CD4-positive, alpha-beta T cell (primary cell): ENCODE measurements around the gene ANKS1B. TPM values are rescaled to one million over a fixed set of nuclear protein-coding genes. Genes with fewer than 3 reads are reported as not detected.

Experiments used
- ATAC-seq: fragments of 200-7000 bp; cut with Tn5 transposase; one replicate; pipeline ENCODE4 v1.10.0; 2022; ENCODE audit warnings: mild to moderate bottlenecking; ENCODE audit not compliant: poor library complexity
- CTCF ChIA-PET: fragments of 350-600 bp; sonication (Branson Sonifier 250); formaldehyde crosslinking; loops from one replicate; lab custom pipeline; 2021; ENCODE audit warnings: antibody characterized with exemption, inconsistent platforms; lab: Charles Lee
- POLR2A ChIA-PET: fragments of 350-600 bp; sonication (Branson Sonifier 250); formaldehyde crosslinking; loops from one replicate; lab custom pipeline; 2021; ENCODE audit warnings: antibody characterized with exemption, inconsistent platforms; lab: Charles Lee
- DNase-seq, 14 experiments: peaks; one replicate each; pipeline ENCODE4 v3.0.0-alpha.2; 2013 to 2020; ENCODE audit warnings: mixed read lengths in 2 of 14
- H3K27ac ChIP-seq, 2 donors: one replicate each; pipeline versions ENCODE4 v1.5.1 to v1.7.0; 2013; ENCODE audit warnings: low read length in 2 of 2, low read depth in 1 of 2, mild to moderate bottlenecking in 1 of 2
- H3K27me3 ChIP-seq, 2 experiments: 1 replicate in 1 of 2; 2 replicates in 1 of 2; pipeline versions ENCODE4 v1.6.1 to v1.7.0; 2013; ENCODE audit warnings: low read length in 2 of 2, control low read depth in 1 of 2, mild to moderate bottlenecking in 1 of 2, moderate library complexity in 1 of 2; ENCODE audit not compliant: insufficient read depth in 2 of 2, control insufficient read depth in 1 of 2
- H3K36me3 ChIP-seq: one replicate; pipeline ENCODE4 v1.6.1; 2013; ENCODE audit warnings: low read length, control low read depth; ENCODE audit not compliant: insufficient read depth
- H3K4me1 ChIP-seq: one replicate; pipeline ENCODE4 v1.6.1; 2013; ENCODE audit warnings: low read length, control low read depth; ENCODE audit not compliant: insufficient read depth
- H3K4me3 ChIP-seq: one replicate; pipeline ENCODE4 v1.5.1; 2013; ENCODE audit warnings: mild to moderate bottlenecking, low read length, moderate library complexity
- H3K9me3 ChIP-seq, 2 experiments: 1 replicate in 1 of 2; 2 replicates in 1 of 2; pipeline versions ENCODE4 v1.6.1 to v1.7.0; 2013; ENCODE audit warnings: low read length in 2 of 2, mild to moderate bottlenecking in 2 of 2, control low read depth in 1 of 2, moderate library complexity in 1 of 2; ENCODE audit not compliant: control insufficient read depth in 1 of 2, insufficient read depth in 1 of 2
- H3K27ac Mint-ChIP-seq: one replicate; pipeline ENCODE4 v1.8.0; 2020; ENCODE audit warnings: mixed read lengths
- H3K27me3 Mint-ChIP-seq: one replicate; pipeline ENCODE4 v1.8.0; 2021; ENCODE audit warnings: mixed read lengths
- H3K36me3 Mint-ChIP-seq: one replicate; pipeline ENCODE4 v1.8.0; 2021; ENCODE audit warnings: low read depth, mixed read lengths
- H3K4me1 Mint-ChIP-seq: one replicate; pipeline ENCODE4 v1.8.0; 2021; ENCODE audit warnings: low read depth, mixed read lengths
- H3K4me3 Mint-ChIP-seq: one replicate; pipeline ENCODE4 v1.8.0; 2020; ENCODE audit warnings: mild to moderate bottlenecking, mixed read lengths
- H3K9me3 Mint-ChIP-seq: one replicate; pipeline ENCODE4 v1.8.0; 2020; ENCODE audit warnings: mixed read lengths
- intact Hi-C, 2 experiments: fragments of 100-400 bp; cut with DNase I in 1 of 2; cut with micrococcal nuclease in 1 of 2; formaldehyde crosslinking; loops; one replicate each; pipeline versions ENCODE4 v1.15.1 to v1.9.0; 2023 to 2025; cut with DNase I, micrococcal nuclease
- total RNA-seq, 174 experiments: library from RNA in 2 of 174; stranded (reverse) in 2 of 174; gene quantifications; one replicate each; pipeline ENCODE4 v1.2.3 and lab custom pipeline; 2021 to 2026
- TF ChIP-seq, protein P1 (sequence below): fragments of 200-600 bp; IDR thresholded peaks from one replicate; pipeline ENCODE4 v1.8.0; 2022; ENCODE audit warnings: antibody characterized with exemption, mild to moderate bottlenecking

Gene ANKS1B
- total RNA-seq, 2 experiments from 2014 or later = 0.16 to 1.1 TPM

DNA sequence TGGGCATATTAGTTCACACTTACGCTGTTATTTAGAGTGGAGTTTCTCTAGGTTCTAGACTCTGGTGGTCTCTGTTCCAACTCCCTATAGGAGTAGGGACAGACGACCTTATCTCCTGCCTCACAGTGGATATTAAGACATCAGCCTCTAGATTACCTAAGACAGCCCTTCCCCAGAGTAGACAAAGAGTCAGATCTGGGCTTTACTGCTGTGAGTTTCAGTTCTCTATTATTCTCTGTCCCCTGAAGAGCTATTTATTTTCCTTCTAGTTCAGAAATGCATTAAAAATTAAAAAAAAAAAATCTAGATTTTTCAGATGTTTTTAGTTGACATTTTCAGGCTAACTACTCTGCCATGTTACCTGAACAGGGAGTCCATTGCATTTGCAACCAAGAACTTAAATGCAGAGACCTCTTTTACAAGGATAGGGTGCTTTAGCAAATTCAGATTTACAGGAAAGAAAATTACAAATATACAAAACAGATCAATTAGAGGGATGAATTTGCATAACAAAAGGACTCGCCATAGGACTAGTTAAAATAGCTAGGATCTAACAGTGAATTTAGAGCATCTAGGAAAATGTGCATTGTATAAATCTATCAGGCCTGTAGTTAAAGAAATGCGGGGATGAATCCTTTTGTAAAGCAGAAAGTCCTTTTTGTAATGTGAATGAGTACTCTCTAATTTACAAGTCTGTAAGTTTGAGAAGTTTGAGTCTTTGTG is 958.2 kb downstream of the ANKS1B start:
- Histone ChIP-seq H3K9me3 (peaks cover 0 to 3% of the 10 kb centered on the region in 2 experiments), H3K36me3 (no peaks in the 10 kb centered on the region), H3K27me3 (peaks cover 0 to 8% of the 10 kb centered on the region in 2 experiments), H3K27ac (no peak overlapping the region), H3K4me3 (no peak overlapping the region), H3K4me1 (no peaks in the 10 kb centered on the region)
- H3K9me3 Mint-ChIP-seq = no peaks in the 10 kb centered on the region
- DNase-seq (no peak), ATAC-seq (no peak)
- H3K27ac Mint-ChIP-seq = no peak overlapping the region
- no peaks in the 10 kb centered on the region for H3K36me3 Mint-ChIP-seq
- ChIA-PET CTCF (no interaction called here), POLR2A (no interaction called here)
- H3K4me3 Mint-ChIP-seq = no peak overlapping the region
- intact Hi-C loops = no loop called here
- no peaks in the 10 kb centered on the region for H3K4me1 Mint-ChIP-seq
- peaks cover 21% of the 10 kb centered on the region for H3K27me3 Mint-ChIP-seq
- TF ChIP-seq, protein P1, sequence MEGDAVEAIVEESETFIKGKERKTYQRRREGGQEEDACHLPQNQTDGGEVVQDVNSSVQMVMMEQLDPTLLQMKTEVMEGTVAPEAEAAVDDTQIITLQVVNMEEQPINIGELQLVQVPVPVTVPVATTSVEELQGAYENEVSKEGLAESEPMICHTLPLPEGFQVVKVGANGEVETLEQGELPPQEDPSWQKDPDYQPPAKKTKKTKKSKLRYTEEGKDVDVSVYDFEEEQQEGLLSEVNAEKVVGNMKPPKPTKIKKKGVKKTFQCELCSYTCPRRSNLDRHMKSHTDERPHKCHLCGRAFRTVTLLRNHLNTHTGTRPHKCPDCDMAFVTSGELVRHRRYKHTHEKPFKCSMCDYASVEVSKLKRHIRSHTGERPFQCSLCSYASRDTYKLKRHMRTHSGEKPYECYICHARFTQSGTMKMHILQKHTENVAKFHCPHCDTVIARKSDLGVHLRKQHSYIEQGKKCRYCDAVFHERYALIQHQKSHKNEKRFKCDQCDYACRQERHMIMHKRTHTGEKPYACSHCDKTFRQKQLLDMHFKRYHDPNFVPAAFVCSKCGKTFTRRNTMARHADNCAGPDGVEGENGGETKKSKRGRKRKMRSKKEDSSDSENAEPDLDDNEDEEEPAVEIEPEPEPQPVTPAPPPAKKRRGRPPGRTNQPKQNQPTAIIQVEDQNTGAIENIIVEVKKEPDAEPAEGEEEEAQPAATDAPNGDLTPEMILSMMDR = no peak

GRCh38 chr12:99024870-99025269 is 959.9 kb downstream of the ANKS1B start:
- intact Hi-C loops = no loop called here
- Mint-ChIP-seq H3K4me1 (no peaks in the 10 kb centered on the region), H3K27me3 (peaks cover 15% of the 10 kb centered on the region), H3K27ac (no peak overlapping the region), H3K36me3 (no peaks in the 10 kb centered on the region), H3K9me3 (no peaks in the 10 kb centered on the region), H3K4me3 (no peak overlapping the region)
- POLR2A ChIA-PET = no interaction called here
- TF ChIP-seq, protein P1 = no peak
- ATAC-seq (no peak), DNase-seq (no peak)
- Histone ChIP-seq H3K4me1 (no peaks in the 10 kb centered on the region), H3K4me3 (no peak overlapping the region), H3K27me3 (peaks cover 0 to 8% of the 10 kb centered on the region in 2 experiments), H3K9me3 (peaks cover 0 to under 1% of the 10 kb centered on the region in 2 experiments), H3K36me3 (no peaks in the 10 kb centered on the region), H3K27ac (no peak overlapping the region)
- CTCF ChIA-PET = no interaction called here

DNA sequence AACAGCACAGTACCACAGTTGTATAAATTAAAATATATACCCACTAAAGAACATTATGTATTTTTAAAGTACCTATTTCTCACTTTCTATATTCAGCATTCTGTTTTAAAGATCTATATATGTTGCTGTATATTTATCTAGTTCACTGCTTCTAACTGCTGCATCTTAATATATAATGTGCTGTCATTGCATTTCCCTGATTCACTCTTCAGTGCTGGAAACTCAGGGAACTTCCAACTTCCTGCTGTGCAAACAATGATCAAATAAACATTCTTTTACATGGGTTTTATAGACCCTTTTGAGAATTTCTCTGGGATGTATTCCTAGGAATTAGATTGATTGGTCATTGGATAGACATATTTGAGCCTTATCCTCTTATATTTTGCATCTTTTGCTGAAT is 960.5 kb downstream of the ANKS1B start:
- DNase-seq (no peak), ATAC-seq (no peak)
- H3K27me3 Mint-ChIP-seq = peaks cover 15% of the 10 kb centered on the region
- Histone ChIP-seq H3K9me3 (no peaks in the 10 kb centered on the region), H3K4me3 (no peak overlapping the region), H3K27me3 (peaks cover 0 to 8% of the 10 kb centered on the region in 2 experiments), H3K4me1 (no peaks in the 10 kb centered on the region), H3K36me3 (no peaks in the 10 kb centered on the region), H3K27ac (no peak overlapping the region)
- CTCF ChIA-PET = no interaction called here
- intact Hi-C loops = no loop called here
- TF ChIP-seq, protein P1 = no peak
- no peaks in the 10 kb centered on the region for H3K9me3 Mint-ChIP-seq
- no peak overlapping the region for H3K4me3 Mint-ChIP-seq
- H3K4me1 Mint-ChIP-seq = no peaks in the 10 kb centered on the region
- no peaks in the 10 kb centered on the region for H3K36me3 Mint-ChIP-seq
- no peak overlapping the region for H3K27ac Mint-ChIP-seq
- POLR2A ChIA-PET = no interaction called here
